Stimulated activated CD8-positive, alpha-beta memory T cell treated with anti-CD3 and anti-CD28 coated beads, Interleukin-15, amount 100 ng/mL, for 1 hour (primary cell): ENCODE results near the gene DLG5.

Experiments
- DNase-seq: peaks from one replicate; pipeline ENCODE4 v3.0.0-alpha.2; 2020; ENCODE audit warnings: low read depth

DLG5 gene

GRCh38 chr10:77926566-77927401 lies at the start of gene DLG5:
TSS of gene DLG5 (minus strand) at chr10:77926755. CDS start at chr10:77926520, 235 bp downstream.
- no peak for DNase-seq

GRCh38 chr10:77975086-77975666 lies 48.6 kb upstream of the DLG5 start:
- no peak for DNase-seq

- no peak for DNase-seq
Observed at GRCh38 chr10:77974396-77975074, 48.0 kb upstream of the DLG5 start.

- DNase-seq = no peak
Observed at GRCh38 chr10:77973276-77973675, 46.7 kb upstream of the DLG5 start.

- DNase-seq = no peak
Observed at GRCh38 chr10:77972148-77972547, 45.6 kb upstream of the DLG5 start.

GRCh38 chr10:77971804-77972144 lies 45.2 kb upstream of the DLG5 start:
- no peak for DNase-seq

GRCh38 chr10:77970869-77971803 lies 44.6 kb upstream of the DLG5 start:
- no peak for DNase-seq

- DNase-seq = no peak
Observed at GRCh38 chr10:77969114-77969513, 42.6 kb upstream of the DLG5 start.

- DNase-seq = no peak
Observed at GRCh38 chr10:77967611-77968022, 41.1 kb upstream of the DLG5 start.

GRCh38 chr10:77965294-77965693 lies 38.7 kb upstream of the DLG5 start:
- no peak for DNase-seq

GRCh38 chr10:77964811-77965210 lies 38.3 kb upstream of the DLG5 start:
- no peak for DNase-seq

GRCh38 chr10:77963901-77964300 lies 37.3 kb upstream of the DLG5 start:
- no peak for DNase-seq

GRCh38 chr10:77962350-77963146 lies 36.0 kb upstream of the DLG5 start:
- no peak for DNase-seq

- no peak for DNase-seq
Observed at GRCh38 chr10:77961668-77962067, 35.1 kb upstream of the DLG5 start.

GRCh38 chr10:77960829-77961329 lies 34.3 kb upstream of the DLG5 start:
- DNase-seq = no peak

- no peak for DNase-seq
Observed at GRCh38 chr10:77959887-77960455, 33.4 kb upstream of the DLG5 start.

GRCh38 chr10:77959384-77959783 lies 32.8 kb upstream of the DLG5 start:
- DNase-seq = no peak

GRCh38 chr10:77955136-77955535 lies 28.6 kb upstream of the DLG5 start:
- DNase-seq = no peak

- DNase-seq = no peak
Observed at GRCh38 chr10:77949167-77949566, 22.6 kb upstream of the DLG5 start.

- no peak for DNase-seq
Observed at GRCh38 chr10:77946084-77946483, 19.5 kb upstream of the DLG5 start.

- no peak for DNase-seq
Observed at GRCh38 chr10:77944519-77944918, 18.0 kb upstream of the DLG5 start.
